NCI-H1436 treated with DMSO at 0.1 percent for 48 hours (cell line): ENCODE measurements around the gene NDUFB5.
"Not testable (repeated sequence)": the region's sequence is repeated elsewhere in the genome, so short reads cannot be mapped to it uniquely, and the experiment has no call there.

Experiments
- DNase-seq: peaks from one replicate; lab custom pipeline; 2025; lab: John Stamatoyannopoulos, UW

NDUFB5 gene

GRCh38 chr3:179630753-179631451 lies 26.3 kb downstream of the NDUFB5 start:
- no peak for DNase-seq

- DNase-seq, result no peak
Observed at GRCh38 chr3:179640469-179640868, 35.9 kb downstream of the NDUFB5 start.

- no peak for DNase-seq
Observed at GRCh38 chr3:179642871-179643270, 38.3 kb downstream of the NDUFB5 start.

GRCh38 chr3:179643837-179644236 lies 39.2 kb downstream of the NDUFB5 start:
- DNase-seq, result not testable (repeated sequence)

- no peak for DNase-seq
Observed at GRCh38 chr3:179646177-179646576, 41.6 kb downstream of the NDUFB5 start.

- no peak for DNase-seq
Observed at GRCh38 chr3:179651687-179652446, 47.3 kb downstream of the NDUFB5 start.

- no peak for DNase-seq
Observed at GRCh38 chr3:179652447-179653095, 48.0 kb downstream of the NDUFB5 start, which contains the start of gene USP13. Gene USP13 (plus strand): TSS chr3:179653040. CDS start chr3:179653226, 186 bp downstream.

- DNase-seq, result no peak
Observed at GRCh38 chr3:179653096-179653797, 48.7 kb downstream of the NDUFB5 start.

- no peak for DNase-seq
Observed at GRCh38 chr3:179655236-179655635, 50.6 kb downstream of the NDUFB5 start.

GRCh38 chr3:179658606-179659005 lies 54.0 kb downstream of the NDUFB5 start:
- DNase-seq, result no peak

GRCh38 chr3:179660872-179661271 lies 56.3 kb downstream of the NDUFB5 start:
- DNase-seq, result no peak

GRCh38 chr3:179661777-179662176 lies 57.2 kb downstream of the NDUFB5 start:
- DNase-seq, result no peak

- no peak for DNase-seq
Observed at GRCh38 chr3:179663093-179663492, 58.5 kb downstream of the NDUFB5 start.

- DNase-seq, result no peak
Observed at GRCh38 chr3:179666030-179666429, 61.4 kb downstream of the NDUFB5 start.

GRCh38 chr3:179666436-179667035 lies 61.9 kb downstream of the NDUFB5 start:
- DNase-seq, result no peak

GRCh38 chr3:179668429-179668828 lies 63.8 kb downstream of the NDUFB5 start:
- DNase-seq, result no peak

- no peak for DNase-seq
Observed at GRCh38 chr3:179670311-179670710, 65.7 kb downstream of the NDUFB5 start.

GRCh38 chr3:179671309-179671708 lies 66.7 kb downstream of the NDUFB5 start:
- DNase-seq, result no peak

GRCh38 chr3:179671747-179672242 lies 67.2 kb downstream of the NDUFB5 start:
- no peak for DNase-seq

GRCh38 chr3:179672918-179673317 lies 68.3 kb downstream of the NDUFB5 start:
- no peak for DNase-seq

GRCh38 chr3:179673523-179673922 lies 68.9 kb downstream of the NDUFB5 start:
- DNase-seq, result no peak

GRCh38 chr3:179676081-179676480 lies 71.5 kb downstream of the NDUFB5 start:
- DNase-seq, result no peak
